DND-41 (cell line): ENCODE measurements around the gene ERH.

Source experiments
- ATAC-seq: fragments of 200-7000 bp; cut with Tn5 transposase; 3 replicates; pipeline ENCODE4 v1.9.1; 2021; ENCODE audit warnings: low read depth; ENCODE audit not compliant: insufficient read depth
- DNase-seq: peaks from one replicate; pipeline ENCODE4 v3.0.0-alpha.2; 2020
- H2AFZ ChIP-seq: 2 replicates; pipeline ENCODE4 v1.6.0; 2012; ENCODE audit warnings: low read depth, low read length
- H3K27ac ChIP-seq: 2 replicates; pipeline ENCODE4 v1.5.1; 2012; ENCODE audit warnings: low read length, inconsistent platforms
- H3K27me3 ChIP-seq: fragments of 200-600 bp; sonication (generic); 2 replicates; pipeline ENCODE4 v1.6.0; 2012; ENCODE audit warnings: low read length, mild to moderate bottlenecking, inconsistent platforms; ENCODE audit not compliant: insufficient read depth, poor library complexity
- H3K36me3 ChIP-seq: 2 replicates; pipeline ENCODE4 v1.5.1; 2012; ENCODE audit warnings: low read length, inconsistent platforms; ENCODE audit not compliant: insufficient read depth
- H3K4me1 ChIP-seq: 2 replicates; pipeline ENCODE4 v1.5.1; 2012; ENCODE audit warnings: mild to moderate bottlenecking, low read length; ENCODE audit not compliant: insufficient read depth
- H3K4me2 ChIP-seq: 2 replicates; pipeline ENCODE4 v1.6.0; 2012; ENCODE audit warnings: mild to moderate bottlenecking, moderate library complexity, low read length, inconsistent platforms; ENCODE audit not compliant: insufficient read depth
- H3K4me3 ChIP-seq, 2 experiments: fragments of 200-600 bp in 1 of 2; shearing (Covaris generic) in 1 of 2; 2 replicates each; pipeline ENCODE4 v1.5.1; 2012 to 2016; ENCODE audit warnings: inconsistent platforms in 2 of 2, low read length in 2 of 2, mild to moderate bottlenecking in 2 of 2, low read depth in 1 of 2, moderate library complexity in 1 of 2
- H3K79me2 ChIP-seq: 2 replicates; pipeline ENCODE4 v1.6.0; 2012; ENCODE audit warnings: low read length, inconsistent platforms; ENCODE audit not compliant: insufficient read depth
- H3K9ac ChIP-seq: 2 replicates; pipeline ENCODE4 v1.6.0; 2012; ENCODE audit warnings: low read depth, mild to moderate bottlenecking, inconsistent platforms, low read length, moderate library complexity
- H3K9me3 ChIP-seq: 2 replicates; pipeline ENCODE4 v1.5.1; 2012; ENCODE audit warnings: low read length, moderate library complexity, mild to moderate bottlenecking, inconsistent platforms; ENCODE audit not compliant: insufficient read depth, severe bottlenecking
- H4K20me1 ChIP-seq: 2 replicates; pipeline ENCODE4 v1.6.0; 2012; ENCODE audit warnings: low read length; ENCODE audit not compliant: insufficient read depth
- CTCF ChIP-seq: IDR thresholded peaks from 2 replicates; pipeline ENCODE4 v1.5.1; 2012; ENCODE audit warnings: borderline replicate concordance, low read length, moderate library complexity, mild to moderate bottlenecking; ENCODE audit not compliant: poor library complexity, severe bottlenecking; ENCODE audit errors: extremely low read depth
- EZH2 ChIP-seq: IDR thresholded peaks from 3 replicates; pipeline ENCODE4 v1.6.1; 2012; ENCODE audit warnings: borderline replicate concordance, low read depth, mild to moderate bottlenecking, moderate library complexity, low read length, inconsistent platforms; ENCODE audit not compliant: severe bottlenecking

Gene ERH

GRCh38 chr14:69366761-69367160 is 31.3 kb downstream of the ERH start:
- Histone ChIP-seq H4K20me1 (0 out of 2 replicates have a peak, but pooled peaks cover 3% of the 10 kb centered on the region), H2AFZ (no peak overlapping the region), H3K36me3 (no peaks in the 10 kb centered on the region), H3K79me2 (no peaks in the 10 kb centered on the region), H3K4me1 (no peaks in the 10 kb centered on the region), H3K9ac (no peak overlapping the region), H3K9me3 (no peaks in the 10 kb centered on the region), H3K27ac (no peak overlapping the region), H3K27me3 (no peaks in the 10 kb centered on the region), H3K4me3 (no peak overlapping the region), H3K4me2 (no peak overlapping the region)
- DNase-seq, result no peak
- no peak for TF ChIP-seq EZH2
- no peak for ATAC-seq

- DNase-seq (no peak), ATAC-seq (no peak)
- Histone ChIP-seq H3K79me2 (no peaks in the 10 kb centered on the region), H3K4me3 (no peak overlapping the region), H3K4me2 (no peak overlapping the region), H3K9me3 (no peaks in the 10 kb centered on the region), H3K4me1 (no peaks in the 10 kb centered on the region), H3K36me3 (no peaks in the 10 kb centered on the region), H2AFZ (no peak overlapping the region), H3K9ac (no peak overlapping the region), H3K27me3 (no peaks in the 10 kb centered on the region), H4K20me1 (0 out of 2 replicates have a peak, but pooled peaks cover 3% of the 10 kb centered on the region), H3K27ac (no peak overlapping the region)
- no peak for TF ChIP-seq EZH2
- no peak for TF ChIP-seq CTCF
Observed at GRCh38 chr14:69366069-69366468, 32.0 kb downstream of the ERH start.

GRCh38 chr14:69364378-69364777 is 33.7 kb downstream of the ERH start:
- ATAC-seq, result no peak
- TF ChIP-seq CTCF, result no peak
- TF ChIP-seq EZH2, result no peak
- Histone ChIP-seq H3K4me3 (no peak overlapping the region), H3K4me2 (no peak overlapping the region), H3K4me1 (no peaks in the 10 kb centered on the region), H3K9me3 (no peaks in the 10 kb centered on the region), H3K36me3 (no peaks in the 10 kb centered on the region), H3K27ac (no peak overlapping the region), H4K20me1 (0 out of 2 replicates have a peak, but pooled peaks cover 3% of the 10 kb centered on the region), H3K79me2 (no peaks in the 10 kb centered on the region), H3K9ac (no peak overlapping the region), H2AFZ (no peak overlapping the region), H3K27me3 (no peaks in the 10 kb centered on the region)
- no peak for DNase-seq

- ATAC-seq (no peak), DNase-seq (no peak)
- H3K4me2 ChIP-seq, result no peak overlapping the region
- TF ChIP-seq EZH2 (no peak), CTCF (no peak)
- no peak overlapping the region for H2AFZ ChIP-seq
- no peak overlapping the region for H3K4me3 ChIP-seq
- 0 out of 2 replicates have a peak, but pooled peaks cover 3% of the 10 kb centered on the region for H4K20me1 ChIP-seq
- no peak overlapping the region for H3K9ac ChIP-seq
- H3K4me1 ChIP-seq, result no peaks in the 10 kb centered on the region
- no peaks in the 10 kb centered on the region for H3K27me3 ChIP-seq
- H3K36me3 ChIP-seq, result no peaks in the 10 kb centered on the region
- no peaks in the 10 kb centered on the region for H3K9me3 ChIP-seq
- H3K79me2 ChIP-seq, result no peaks in the 10 kb centered on the region
- no peak overlapping the region for H3K27ac ChIP-seq
Observed at GRCh38 chr14:69363964-69364363, 34.1 kb downstream of the ERH start.
